ENCODE results near the gene CARD8. TPM values are rescaled to one million over a fixed set of nuclear protein-coding genes. Genes with fewer than 3 reads are reported as not detected.
A peak's percentile ranks its signal among the peaks of the same experiment; 100 is the strongest.

The CARD8 gene
- total and polyA plus RNA-seq, 2 of the 8 experiments (the other 6 are each of a cell fraction or from before 2014, with no cell fraction given), result 8.9 to 24.4 TPM

DNA sequence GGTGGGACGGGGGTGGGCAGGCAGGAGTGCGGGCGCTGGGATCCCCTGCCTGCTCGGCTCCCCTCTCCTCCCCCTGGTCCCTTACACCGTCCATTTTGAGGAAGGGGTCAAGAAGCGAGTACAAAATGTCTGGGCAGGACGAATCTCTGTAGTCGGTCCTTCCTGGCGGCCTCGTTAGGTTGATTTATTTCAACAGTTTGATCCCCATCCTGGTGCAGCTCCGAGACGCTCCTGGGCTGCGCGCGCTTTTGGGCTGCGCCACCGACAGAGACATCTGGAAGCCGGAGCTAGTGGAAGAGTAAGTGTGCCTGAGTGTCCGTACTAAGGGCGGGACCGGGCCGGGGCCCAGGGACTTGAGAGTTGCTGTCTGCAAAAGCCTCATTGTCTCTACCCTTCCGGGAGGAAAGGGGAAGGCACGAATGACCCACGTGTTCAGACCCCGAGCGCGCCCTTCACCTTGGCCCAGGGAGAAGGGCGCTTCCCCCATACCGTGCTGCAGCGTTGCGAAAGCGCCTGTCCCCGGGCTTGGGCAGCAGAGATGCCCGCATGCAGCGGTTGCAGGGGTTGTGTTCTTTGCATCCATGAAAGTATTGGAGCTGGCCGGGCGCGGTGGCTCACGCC is 15.9 kb upstream of the CARD8 start (continued):
- TF ChIP-seq, protein P1, sequence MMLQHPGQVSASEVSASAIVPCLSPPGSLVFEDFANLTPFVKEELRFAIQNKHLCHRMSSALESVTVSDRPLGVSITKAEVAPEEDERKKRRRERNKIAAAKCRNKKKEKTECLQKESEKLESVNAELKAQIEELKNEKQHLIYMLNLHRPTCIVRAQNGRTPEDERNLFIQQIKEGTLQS (IDR thresholded peaks at IDR 0.05; ENCODE audit: insufficient read depth, low read depth, low read length), result no peak
- no peak for TF ChIP-seq ASH2L (IDR thresholded peaks at IDR 0.05; ENCODE audit: low read length)
- peak; percentile 80 for TF ChIP-seq CEBPB (IDR thresholded peaks at IDR 0.05; ENCODE audit: low read depth, low read length)
- TF ChIP-seq CREB1 (IDR thresholded peaks at IDR 0.05), result no peak
- TF ChIP-seq, protein P2, sequence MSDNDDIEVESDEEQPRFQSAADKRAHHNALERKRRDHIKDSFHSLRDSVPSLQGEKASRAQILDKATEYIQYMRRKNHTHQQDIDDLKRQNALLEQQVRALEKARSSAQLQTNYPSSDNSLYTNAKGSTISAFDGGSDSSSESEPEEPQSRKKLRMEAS (IDR thresholded peaks at IDR 0.05), result peak; percentile 89
- no peak for TF ChIP-seq ZNF274 (IDR thresholded peaks at IDR 0.05; ENCODE audit: borderline replicate concordance, extremely low read depth, low read length)
- peak; percentile 55 for TF ChIP-seq POLR2AphosphoS5 (IDR thresholded peaks at IDR 0.05; ENCODE audit: low read depth, low read length)
- no peak for TF ChIP-seq MAFK (IDR thresholded peaks at IDR 0.05; ENCODE audit: low read depth, low read length)
- no peak for TF ChIP-seq GTF2F1 (IDR thresholded peaks at IDR 0.05; ENCODE audit: borderline replicate concordance, low read depth, low read length)
- TF ChIP-seq POU5F1 (IDR thresholded peaks at IDR 0.05; ENCODE audit: low read depth, low read length), result no peak
- peak; percentile 60 for TF ChIP-seq TAF7 (optimal IDR thresholded peaks at IDR 0.05; ENCODE audit: borderline replicate concordance, low read depth, low read length)
- TF ChIP-seq, protein P3, sequence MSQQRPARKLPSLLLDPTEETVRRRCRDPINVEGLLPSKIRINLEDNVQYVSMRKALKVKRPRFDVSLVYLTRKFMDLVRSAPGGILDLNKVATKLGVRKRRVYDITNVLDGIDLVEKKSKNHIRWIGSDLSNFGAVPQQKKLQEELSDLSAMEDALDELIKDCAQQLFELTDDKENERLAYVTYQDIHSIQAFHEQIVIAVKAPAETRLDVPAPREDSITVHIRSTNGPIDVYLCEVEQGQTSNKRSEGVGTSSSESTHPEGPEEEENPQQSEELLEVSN (IDR thresholded peaks at IDR 0.05), result peak; percentile 68; the same call in 1 of the 2 replicates
- no peak for TF ChIP-seq KDM1A (IDR thresholded peaks at IDR 0.05; ENCODE audit: borderline replicate concordance, low read length)
- peak; percentile 21 for TF ChIP-seq KDM4A (IDR thresholded peaks at IDR 0.05; ENCODE audit: low read depth, low read length, severe bottlenecking)
- no peak for TF ChIP-seq JUN (IDR thresholded peaks at IDR 0.05; ENCODE audit: low read depth, low read length)
- TF ChIP-seq BRCA1 (IDR thresholded peaks at IDR 0.05; ENCODE audit: low read depth, low read length), result no peak
- TF ChIP-seq YY1 (IDR thresholded peaks at IDR 0.05; ENCODE audit: low read depth, low read length), result peak; percentile 93

Measured in H1 (cell line).